Endodermal cell (in vitro differentiated cells): ENCODE data around the gene ROR1. TPM values are rescaled to one million over a fixed set of nuclear protein-coding genes. Genes with fewer than 3 reads are reported as not detected.
A peak's percentile ranks its signal among the peaks of the same experiment; 100 is the strongest.

Experiments
- DNase-seq: peaks from one replicate; pipeline ENCODE4 v3.0.0-alpha.2; 2017
- H3K27ac ChIP-seq: 2 replicates; pipeline ENCODE4 v1.5.1; 2013; ENCODE audit warnings: mild to moderate bottlenecking, low read depth, low read length, moderate library complexity
- H3K27me3 ChIP-seq: 2 replicates; pipeline ENCODE4 v1.6.1; 2013; ENCODE audit warnings: mild to moderate bottlenecking, low read length, moderate library complexity; ENCODE audit not compliant: insufficient read depth, control insufficient read depth, poor library complexity, severe bottlenecking
- H3K36me3 ChIP-seq: 2 replicates; pipeline ENCODE4 v1.7.0; 2013; ENCODE audit warnings: mild to moderate bottlenecking, low read length, moderate library complexity; ENCODE audit not compliant: control insufficient read depth, insufficient read depth
- H3K4me1 ChIP-seq: one replicate; pipeline ENCODE4 v1.7.0; 2013; ENCODE audit warnings: low read length; ENCODE audit not compliant: control insufficient read depth, insufficient read depth
- H3K4me3 ChIP-seq: 2 replicates; pipeline ENCODE4 v1.5.1; 2013; ENCODE audit warnings: mild to moderate bottlenecking, low read length, moderate library complexity
- H3K9ac ChIP-seq: 2 replicates; pipeline ENCODE4 v1.6.1; 2013; ENCODE audit warnings: mild to moderate bottlenecking, low read length, moderate library complexity; ENCODE audit not compliant: poor library complexity, severe bottlenecking; ENCODE audit errors: extremely low read depth
- H3K9me3 ChIP-seq: 2 replicates; pipeline ENCODE4 v1.6.1; 2013; ENCODE audit warnings: mild to moderate bottlenecking, low read length, moderate library complexity; ENCODE audit not compliant: control insufficient read depth
- H3K27ac Mint-ChIP-seq: 2 replicates; pipeline ENCODE4 v1.8.0; 2020; ENCODE audit warnings: mixed read lengths
- H3K27me3 Mint-ChIP-seq: 2 replicates; pipeline ENCODE4 v1.8.0; 2021; ENCODE audit warnings: mild to moderate bottlenecking, mixed read lengths; ENCODE audit not compliant: insufficient read depth
- H3K36me3 Mint-ChIP-seq: 2 replicates; pipeline ENCODE4 v1.8.0; 2020; ENCODE audit warnings: low read depth, mixed read lengths
- H3K4me1 Mint-ChIP-seq: 2 replicates; pipeline ENCODE4 v1.8.0; 2020; ENCODE audit warnings: mixed read lengths
- H3K4me3 Mint-ChIP-seq: 2 replicates; pipeline ENCODE4 v1.8.0; 2020; ENCODE audit warnings: mild to moderate bottlenecking, moderate library complexity, mixed read lengths
- H3K9me3 Mint-ChIP-seq: 2 replicates; pipeline ENCODE4 v1.8.0; 2020; ENCODE audit warnings: mild to moderate bottlenecking, mixed read lengths
- WGBS, 2 experiments: methylation state at CpG; one replicate each; pipeline versions ENCODE4 v1.1.5 to v1.1.7; 2013; ENCODE audit warnings: missing lambda C conversion rate in 2 of 2, mixed read lengths in 1 of 2; ENCODE audit not compliant: insufficient coverage in 1 of 2, insufficient read length in 1 of 2; 5-methylcytosine and 5-hydroxymethylcytosine counted together
- total RNA-seq, 2 donors: library from RNA; stranded (reverse); fragmentation: NEBNext Ultra II Directional in 1 of 2; extraction: Animal tissue kit (Norgen Biotek cat#: 25700) in 1 of 2; gene quantifications; 2 replicates in 1 of 2; 3 replicates in 1 of 2; pipeline ENCODE4 v1.2.1, GENCODE V29; 2021
- TF ChIP-seq, protein P1 (sequence below): fragments of 200-600 bp; sonication (generic); conservative IDR thresholded peaks from 2 replicates; pipeline ENCODE4 v1.5.0; 2021; ENCODE audit warnings: antibody characterized with exemption, mild to moderate bottlenecking

ROR1 gene
- total RNA-seq, 2 donors from 2014 or later, result 77.4 to 77.9 TPM

DNA sequence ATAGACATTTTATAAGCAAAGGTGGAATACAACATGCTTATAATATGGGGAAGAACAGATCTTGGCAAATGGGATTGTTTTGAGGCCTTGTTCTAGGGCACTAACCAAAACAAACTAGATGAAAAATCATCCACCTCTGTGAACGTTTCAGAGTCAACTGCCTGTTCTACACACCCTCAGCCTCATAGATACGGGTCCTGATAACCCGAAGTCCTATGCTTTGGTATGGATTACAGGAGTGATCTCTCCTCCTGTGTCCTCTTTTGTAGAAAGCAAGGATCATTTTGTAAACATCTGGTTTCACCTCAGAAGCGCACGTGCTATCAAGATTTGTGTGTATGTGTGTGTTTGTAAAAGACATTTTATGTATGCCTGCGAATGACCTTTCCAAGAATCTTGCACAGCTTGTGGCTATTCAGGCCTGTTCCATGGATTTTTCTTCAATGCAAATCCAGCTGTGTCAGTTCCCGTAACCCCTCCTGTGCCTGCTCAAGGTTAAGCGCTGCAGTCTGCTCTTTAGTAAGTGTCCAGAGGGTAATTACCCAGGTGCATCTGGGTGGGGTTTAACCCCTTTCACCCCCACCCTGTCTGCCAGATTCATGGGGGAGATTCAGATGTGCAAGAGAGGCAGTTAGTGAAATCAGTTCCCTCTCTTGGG is 132.4 kb downstream of the ROR1 start:
- no peak overlapping the region for H3K4me3 Mint-ChIP-seq
- H3K27ac ChIP-seq, result no peak overlapping the region
- H3K27me3 ChIP-seq, result peaks cover 20% of the 10 kb centered on the region
- no peaks in the 10 kb centered on the region for H3K36me3 Mint-ChIP-seq
- H3K9me3 ChIP-seq, result no peaks in the 10 kb centered on the region
- WGBS, 2 experiments, result 49 to 57% methylated on average over 4 to 8 of the region's 8 CpGs
- no peak overlapping the region for H3K4me3 ChIP-seq
- TF ChIP-seq, protein P1, sequence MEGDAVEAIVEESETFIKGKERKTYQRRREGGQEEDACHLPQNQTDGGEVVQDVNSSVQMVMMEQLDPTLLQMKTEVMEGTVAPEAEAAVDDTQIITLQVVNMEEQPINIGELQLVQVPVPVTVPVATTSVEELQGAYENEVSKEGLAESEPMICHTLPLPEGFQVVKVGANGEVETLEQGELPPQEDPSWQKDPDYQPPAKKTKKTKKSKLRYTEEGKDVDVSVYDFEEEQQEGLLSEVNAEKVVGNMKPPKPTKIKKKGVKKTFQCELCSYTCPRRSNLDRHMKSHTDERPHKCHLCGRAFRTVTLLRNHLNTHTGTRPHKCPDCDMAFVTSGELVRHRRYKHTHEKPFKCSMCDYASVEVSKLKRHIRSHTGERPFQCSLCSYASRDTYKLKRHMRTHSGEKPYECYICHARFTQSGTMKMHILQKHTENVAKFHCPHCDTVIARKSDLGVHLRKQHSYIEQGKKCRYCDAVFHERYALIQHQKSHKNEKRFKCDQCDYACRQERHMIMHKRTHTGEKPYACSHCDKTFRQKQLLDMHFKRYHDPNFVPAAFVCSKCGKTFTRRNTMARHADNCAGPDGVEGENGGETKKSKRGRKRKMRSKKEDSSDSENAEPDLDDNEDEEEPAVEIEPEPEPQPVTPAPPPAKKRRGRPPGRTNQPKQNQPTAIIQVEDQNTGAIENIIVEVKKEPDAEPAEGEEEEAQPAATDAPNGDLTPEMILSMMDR, result no peak
- H3K9me3 Mint-ChIP-seq, result no peaks in the 10 kb centered on the region
- H3K27ac Mint-ChIP-seq, result peak overlapping the region; percentile 28
- peak; percentile 56 for DNase-seq
- no peaks in the 10 kb centered on the region for H3K36me3 ChIP-seq
- H3K4me1 ChIP-seq, result peaks cover 27% of the 10 kb centered on the region
- H3K27me3 Mint-ChIP-seq, result peaks cover 2% of the 10 kb centered on the region
- H3K9ac ChIP-seq, result no peak overlapping the region
- H3K4me1 Mint-ChIP-seq, result peaks cover 73% of the 10 kb centered on the region

DNA sequence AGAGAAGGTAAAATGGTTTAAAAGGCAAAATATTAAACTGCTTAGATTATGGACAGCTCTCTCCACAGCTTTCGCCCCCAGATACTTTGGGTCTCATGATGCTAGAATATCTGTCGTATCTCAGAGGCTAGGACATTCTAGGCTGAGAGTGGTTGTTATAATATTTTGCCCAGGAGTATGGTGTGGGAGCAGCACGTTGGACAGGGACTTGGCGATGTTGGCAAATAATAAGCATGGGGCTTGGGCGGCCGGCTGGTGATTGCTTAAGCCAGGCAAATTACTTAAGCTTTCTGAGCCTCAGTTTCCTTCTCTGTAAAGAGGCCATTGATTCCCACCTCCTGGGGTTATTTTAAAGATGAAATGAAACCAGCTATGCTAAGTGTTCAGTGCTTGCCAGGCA is 133.2 kb downstream of the ROR1 start:
- Histone ChIP-seq H3K4me1 (peaks cover 27% of the 10 kb centered on the region), H3K9me3 (no peaks in the 10 kb centered on the region), H3K9ac (no peak overlapping the region), H3K27me3 (peaks cover 27% of the 10 kb centered on the region), H3K36me3 (no peaks in the 10 kb centered on the region), H3K4me3 (no peak overlapping the region), H3K27ac (no peak overlapping the region)
- H3K9me3 Mint-ChIP-seq, result no peaks in the 10 kb centered on the region
- TF ChIP-seq, protein P1, result no peak
- no peak overlapping the region for H3K27ac Mint-ChIP-seq
- peaks cover 81% of the 10 kb centered on the region for H3K4me1 Mint-ChIP-seq
- H3K36me3 Mint-ChIP-seq, result no peaks in the 10 kb centered on the region
- peaks cover 2% of the 10 kb centered on the region for H3K27me3 Mint-ChIP-seq
- H3K4me3 Mint-ChIP-seq, result no peak overlapping the region
- 86 to 90% methylated on average over 5 to 6 of the region's 6 CpGs for WGBS, 2 experiments
- DNase-seq, result no peak

DNA sequence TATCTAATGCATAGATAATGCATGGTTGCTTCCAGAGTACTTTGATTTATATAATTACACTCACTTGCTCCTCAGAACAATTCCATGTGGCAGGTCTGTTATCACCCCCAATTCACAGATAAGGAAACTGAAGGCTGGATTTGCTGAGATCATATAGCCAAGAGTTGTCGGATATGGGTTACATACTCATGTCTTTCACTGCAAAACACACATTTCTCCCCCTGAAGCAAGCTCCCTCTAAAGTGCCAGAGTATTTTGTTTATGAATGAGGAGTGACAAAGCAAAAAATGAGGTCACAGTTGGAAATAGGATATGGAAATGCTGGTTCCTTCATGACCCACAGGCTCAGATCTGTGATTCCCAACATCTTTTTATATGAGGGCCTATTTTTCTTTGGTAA is 134.2 kb downstream of the ROR1 start:
- H3K36me3 Mint-ChIP-seq, result no peaks in the 10 kb centered on the region
- peaks cover 27% of the 10 kb centered on the region for H3K27me3 ChIP-seq
- no peaks in the 10 kb centered on the region for H3K36me3 ChIP-seq
- peaks cover 27% of the 10 kb centered on the region for H3K4me1 ChIP-seq
- H3K4me1 Mint-ChIP-seq, result peaks cover 85% of the 10 kb centered on the region
- TF ChIP-seq, protein P1, result no peak
- H3K27ac ChIP-seq, result no peak overlapping the region
- no peaks in the 10 kb centered on the region for H3K9me3 ChIP-seq
- DNase-seq, result no peak
- H3K9ac ChIP-seq, result no peak overlapping the region
- peak overlapping the region; percentile 83 for H3K27ac Mint-ChIP-seq
- no peak overlapping the region for H3K4me3 Mint-ChIP-seq
- no peak overlapping the region for H3K4me3 ChIP-seq
- 50% methylated on average over 1 of the region's 1 CpG; no CpG with 5 or more reads in 1 of the 2 experiments for WGBS, 2 experiments
- H3K9me3 Mint-ChIP-seq, result no peaks in the 10 kb centered on the region
- peaks cover 2% of the 10 kb centered on the region for H3K27me3 Mint-ChIP-seq
